GM23338 (cell line): ENCODE data around the gene ABHD18.

Source experiments
- CREB1 ChIP-seq: fragments of 250-450 bp; sonication (Bioruptor Pico); IDR thresholded peaks from 2 replicates; pipeline ENCODE4 v1.5.0; 2020; ENCODE audit warnings: low read depth, mild to moderate bottlenecking, moderate library complexity
- EZH2 ChIP-seq: fragments of 200-600 bp; sonication (generic); IDR thresholded peaks from one replicate; pipeline ENCODE4 v1.8.0; 2017; ENCODE audit warnings: antibody characterized with exemption, mild to moderate bottlenecking, low read depth; ENCODE audit not compliant: unreplicated experiment
- POLR2AphosphoS5 ChIP-seq: IDR thresholded peaks from 2 replicates; pipeline ENCODE4 v1.6.1; 2016; ENCODE audit warnings: antibody characterized with exemption, low read depth
- TF ChIP-seq, protein P1 (sequence below), 2 experiments: fragments of 200-600 bp in 1 of 2; sonication (generic) in 1 of 2; conservative IDR thresholded peaks; 2 replicates each; pipeline versions ENCODE4 v1.5.1 to v1.6.1; 2016 to 2017; ENCODE audit warnings: antibody characterized with exemption in 2 of 2, low read depth in 2 of 2, mild to moderate bottlenecking in 2 of 2, moderate library complexity in 1 of 2

DNA sequence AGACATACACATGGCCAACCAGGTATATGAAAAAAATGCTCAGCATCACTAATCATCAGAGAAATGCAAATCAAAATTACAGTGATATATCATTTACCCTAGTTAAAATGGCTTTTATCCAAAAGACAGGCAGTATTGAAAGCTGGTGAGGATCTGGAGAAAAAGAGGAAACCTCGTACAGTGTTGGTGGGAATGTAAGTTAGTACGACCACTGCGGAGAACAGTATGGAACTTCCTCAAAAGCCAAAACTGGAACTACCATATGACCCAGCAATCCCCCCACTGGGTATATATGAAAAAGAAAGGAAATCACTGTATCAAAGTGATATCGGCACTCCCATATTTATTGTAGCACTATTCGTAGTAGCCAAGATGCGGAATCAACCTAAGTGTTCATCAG, 23.4 kb downstream of the ABHD18 start:
- TF ChIP-seq EZH2 (no peak), POLR2AphosphoS5 (no peak), CREB1 (CRISPR knock-in tag) (no peak)
- TF ChIP-seq, protein P1, sequence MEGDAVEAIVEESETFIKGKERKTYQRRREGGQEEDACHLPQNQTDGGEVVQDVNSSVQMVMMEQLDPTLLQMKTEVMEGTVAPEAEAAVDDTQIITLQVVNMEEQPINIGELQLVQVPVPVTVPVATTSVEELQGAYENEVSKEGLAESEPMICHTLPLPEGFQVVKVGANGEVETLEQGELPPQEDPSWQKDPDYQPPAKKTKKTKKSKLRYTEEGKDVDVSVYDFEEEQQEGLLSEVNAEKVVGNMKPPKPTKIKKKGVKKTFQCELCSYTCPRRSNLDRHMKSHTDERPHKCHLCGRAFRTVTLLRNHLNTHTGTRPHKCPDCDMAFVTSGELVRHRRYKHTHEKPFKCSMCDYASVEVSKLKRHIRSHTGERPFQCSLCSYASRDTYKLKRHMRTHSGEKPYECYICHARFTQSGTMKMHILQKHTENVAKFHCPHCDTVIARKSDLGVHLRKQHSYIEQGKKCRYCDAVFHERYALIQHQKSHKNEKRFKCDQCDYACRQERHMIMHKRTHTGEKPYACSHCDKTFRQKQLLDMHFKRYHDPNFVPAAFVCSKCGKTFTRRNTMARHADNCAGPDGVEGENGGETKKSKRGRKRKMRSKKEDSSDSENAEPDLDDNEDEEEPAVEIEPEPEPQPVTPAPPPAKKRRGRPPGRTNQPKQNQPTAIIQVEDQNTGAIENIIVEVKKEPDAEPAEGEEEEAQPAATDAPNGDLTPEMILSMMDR (conservative IDR thresholded peaks at IDR 0.05; ENCODE audit: low read depth in 2 of 2) = no peak
